ENCODE results near the gene LRP5. TPM values are rescaled to one million over a fixed set of nuclear protein-coding genes. Genes with fewer than 3 reads are reported as not detected.
"Not testable (repeated sequence)": the region's sequence is repeated elsewhere in the genome, so short reads cannot be mapped to it uniquely, and the experiment has no call there.

Gene LRP5
- total RNA-seq, 1 donor from 2014 or later = 44.3 TPM

DNA sequence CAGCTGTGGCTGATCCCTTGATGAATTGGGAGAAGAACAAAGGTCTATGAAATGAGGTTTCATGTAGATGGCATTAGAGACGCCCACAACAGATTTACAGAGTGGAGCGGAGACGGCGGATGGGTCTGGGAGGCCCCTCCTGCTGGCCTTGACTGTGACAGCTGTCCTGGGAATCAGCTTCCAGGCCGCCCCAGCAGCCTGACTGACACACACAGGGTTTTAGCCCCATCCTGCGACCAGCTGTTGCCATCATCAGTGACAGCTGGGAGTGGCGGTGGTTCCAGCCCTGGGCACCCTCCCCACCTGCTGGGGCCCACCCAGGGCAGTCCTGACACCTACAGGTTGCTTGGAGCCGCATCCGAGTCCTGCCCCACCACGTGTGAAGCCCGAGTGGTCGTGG, 84.1 kb downstream of the LRP5 start:
- Mint-ChIP-seq H3K4me3 (no peak overlapping the region), H3K27ac (ENCODE audit: unreplicated experiment) (peak overlapping the region; percentile 90)
- DNase-seq (ENCODE audit: low read depth, low spot score) = no peak

DNA sequence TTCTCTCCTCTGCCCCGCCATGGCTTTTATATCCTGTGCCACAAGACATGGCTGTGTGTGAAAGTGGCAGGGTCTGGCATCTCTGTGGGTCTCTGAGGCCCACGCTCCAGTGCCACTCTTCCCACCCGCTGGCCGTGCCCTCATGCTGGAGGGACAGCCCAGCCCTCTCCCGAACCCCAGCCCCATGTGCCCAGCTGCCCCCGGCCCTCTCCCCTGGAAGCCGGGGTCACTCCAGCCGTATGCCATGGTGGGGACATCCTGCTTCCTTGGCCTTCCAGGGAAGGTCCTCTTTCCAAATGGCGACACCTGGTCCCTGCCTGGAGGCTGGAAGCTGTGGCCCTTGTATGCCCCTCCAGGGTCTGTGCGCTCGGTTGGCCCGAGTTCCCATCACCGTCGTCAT, 84.9 kb downstream of the LRP5 start:
- no peaks in the 10 kb centered on the region for H3K27me3 Mint-ChIP-seq (ENCODE audit: low read depth)

More for the DNA sequence above, 84.1 kb downstream of the LRP5 start:
- no peaks in the 10 kb centered on the region for H3K27me3 Mint-ChIP-seq (ENCODE audit: low read depth)
- no peaks in the 10 kb centered on the region for H3K9me3 Mint-ChIP-seq
- no peaks in the 10 kb centered on the region for H3K36me3 Mint-ChIP-seq (ENCODE audit: low read depth)
- TF ChIP-seq, protein P1, sequence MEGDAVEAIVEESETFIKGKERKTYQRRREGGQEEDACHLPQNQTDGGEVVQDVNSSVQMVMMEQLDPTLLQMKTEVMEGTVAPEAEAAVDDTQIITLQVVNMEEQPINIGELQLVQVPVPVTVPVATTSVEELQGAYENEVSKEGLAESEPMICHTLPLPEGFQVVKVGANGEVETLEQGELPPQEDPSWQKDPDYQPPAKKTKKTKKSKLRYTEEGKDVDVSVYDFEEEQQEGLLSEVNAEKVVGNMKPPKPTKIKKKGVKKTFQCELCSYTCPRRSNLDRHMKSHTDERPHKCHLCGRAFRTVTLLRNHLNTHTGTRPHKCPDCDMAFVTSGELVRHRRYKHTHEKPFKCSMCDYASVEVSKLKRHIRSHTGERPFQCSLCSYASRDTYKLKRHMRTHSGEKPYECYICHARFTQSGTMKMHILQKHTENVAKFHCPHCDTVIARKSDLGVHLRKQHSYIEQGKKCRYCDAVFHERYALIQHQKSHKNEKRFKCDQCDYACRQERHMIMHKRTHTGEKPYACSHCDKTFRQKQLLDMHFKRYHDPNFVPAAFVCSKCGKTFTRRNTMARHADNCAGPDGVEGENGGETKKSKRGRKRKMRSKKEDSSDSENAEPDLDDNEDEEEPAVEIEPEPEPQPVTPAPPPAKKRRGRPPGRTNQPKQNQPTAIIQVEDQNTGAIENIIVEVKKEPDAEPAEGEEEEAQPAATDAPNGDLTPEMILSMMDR (conservative IDR thresholded peaks at IDR 0.05) = no peak
- no peaks in the 10 kb centered on the region for H3K4me1 Mint-ChIP-seq

DNA sequence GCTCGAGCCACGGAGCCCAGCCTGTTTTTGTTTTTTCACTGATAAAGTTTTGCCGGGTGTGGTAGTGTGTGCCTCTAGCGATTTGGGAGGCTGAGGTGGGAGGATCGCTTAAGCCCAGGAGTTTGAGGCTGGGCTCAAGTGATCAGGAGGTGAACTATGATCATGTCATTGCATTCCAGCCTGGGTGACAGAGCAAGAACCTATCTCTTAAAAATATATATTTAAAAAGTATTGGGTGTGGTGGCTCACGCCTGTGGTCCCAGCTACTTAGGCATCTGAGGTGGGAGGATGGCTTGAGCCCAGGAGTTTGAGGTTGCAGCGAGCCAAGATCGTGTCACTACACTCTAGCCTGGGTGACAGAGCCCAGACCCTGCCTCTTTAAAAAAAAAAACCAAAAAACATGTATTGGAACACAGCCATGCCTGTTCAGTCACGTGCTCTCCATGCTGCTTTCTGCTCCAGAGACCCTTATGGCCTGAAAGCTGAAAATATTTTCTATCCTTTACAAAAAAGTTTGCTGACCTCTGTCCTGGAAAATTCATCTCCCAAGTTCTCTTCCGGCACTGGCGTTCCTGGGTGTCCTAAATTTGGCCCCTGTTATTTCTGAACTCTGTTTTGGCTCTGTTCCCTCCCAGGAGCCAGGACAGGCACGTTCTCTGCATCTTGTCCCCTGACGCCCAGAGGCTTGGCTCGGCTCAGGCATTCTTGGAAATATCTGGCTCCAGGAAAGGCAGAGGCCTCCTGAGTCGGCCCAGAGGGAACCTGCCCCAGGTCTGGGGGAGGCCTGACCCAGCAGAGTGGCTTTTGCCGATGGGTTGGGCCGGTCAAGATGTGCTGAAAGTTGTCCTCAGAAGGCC, 86.8 kb downstream of the LRP5 start:
- Mint-ChIP-seq H3K4me3 (no peak overlapping the region), H3K27ac (ENCODE audit: unreplicated experiment) (no peak overlapping the region), H3K4me1 (no peaks in the 10 kb centered on the region), H3K36me3 (ENCODE audit: low read depth) (peaks cover 2% of the 10 kb centered on the region), H3K9me3 (no peaks in the 10 kb centered on the region), H3K27me3 (ENCODE audit: low read depth) (no peaks in the 10 kb centered on the region)
- TF ChIP-seq, protein P1 (conservative IDR thresholded peaks at IDR 0.05) = no peak
- DNase-seq (ENCODE audit: low read depth, low spot score) = no peak

More for the DNA sequence above, 84.9 kb downstream of the LRP5 start:
- Mint-ChIP-seq H3K27ac (ENCODE audit: unreplicated experiment) (no peak overlapping the region), H3K4me1 (no peaks in the 10 kb centered on the region), H3K9me3 (no peaks in the 10 kb centered on the region), H3K4me3 (no peak overlapping the region), H3K36me3 (ENCODE audit: low read depth) (no peaks in the 10 kb centered on the region)
- no peak for DNase-seq (ENCODE audit: low read depth, low spot score)
- TF ChIP-seq, protein P1 (conservative IDR thresholded peaks at IDR 0.05) = no peak

GRCh38 chr11:68399916-68400315, 87.5 kb downstream of the LRP5 start:
- no peak overlapping the region for H3K27ac Mint-ChIP-seq (ENCODE audit: unreplicated experiment)

GRCh38 chr11:68400584-68400983, 88.2 kb downstream of the LRP5 start:
- not testable (repeated sequence) for H3K9me3 Mint-ChIP-seq; H3K36me3 Mint-ChIP-seq (ENCODE audit: low read depth); DNase-seq (ENCODE audit: low read depth, low spot score); H3K27ac Mint-ChIP-seq (ENCODE audit: unreplicated experiment); H3K4me1 Mint-ChIP-seq; H3K4me3 Mint-ChIP-seq; H3K27me3 Mint-ChIP-seq (ENCODE audit: low read depth)

More at GRCh38 chr11:68399916-68400315, 87.5 kb downstream of the LRP5 start:
- no peak for DNase-seq (ENCODE audit: low read depth, low spot score)
- TF ChIP-seq, protein P1 (conservative IDR thresholded peaks at IDR 0.05) = no peak
- Mint-ChIP-seq H3K27me3 (ENCODE audit: low read depth) (no peaks in the 10 kb centered on the region), H3K4me1 (no peaks in the 10 kb centered on the region), H3K36me3 (ENCODE audit: low read depth) (peaks cover 2% of the 10 kb centered on the region), H3K4me3 (no peak overlapping the region), H3K9me3 (no peaks in the 10 kb centered on the region)

GRCh38 chr11:68401856-68402255, 89.5 kb downstream of the LRP5 start:
- H3K4me1 Mint-ChIP-seq = no peaks in the 10 kb centered on the region
- H3K4me3 Mint-ChIP-seq = no peak overlapping the region
- peaks cover 7% of the 10 kb centered on the region for H3K36me3 Mint-ChIP-seq (ENCODE audit: low read depth)
- no peak for DNase-seq (ENCODE audit: low read depth, low spot score)
- TF ChIP-seq, protein P1 (conservative IDR thresholded peaks at IDR 0.05) = no peak
- H3K9me3 Mint-ChIP-seq = no peaks in the 10 kb centered on the region
- no peak overlapping the region for H3K27ac Mint-ChIP-seq (ENCODE audit: unreplicated experiment)
- no peaks in the 10 kb centered on the region for H3K27me3 Mint-ChIP-seq (ENCODE audit: low read depth)
